HUES64 (cell line): Measurements from ENCODE around the gene STMN3.
A peak's percentile ranks its signal among the peaks of the same experiment; 100 is the strongest.

Experiments
- H3K27ac ChIP-seq: 2 replicates; pipeline ENCODE4 v1.7.0; 2013; ENCODE audit warnings: low read depth, low read length, inconsistent platforms
- H3K27me3 ChIP-seq: 2 replicates; pipeline ENCODE4 v1.6.1; 2013; ENCODE audit warnings: mild to moderate bottlenecking, low read length; ENCODE audit not compliant: insufficient read depth
- H3K36me3 ChIP-seq: 2 replicates; pipeline ENCODE4 v1.6.1; 2013; ENCODE audit warnings: mild to moderate bottlenecking, low read length; ENCODE audit not compliant: insufficient read depth
- H3K4me1 ChIP-seq: 2 replicates; pipeline ENCODE4 v1.6.1; 2013; ENCODE audit warnings: mild to moderate bottlenecking, low read length, moderate library complexity; ENCODE audit not compliant: insufficient read depth
- H3K4me3 ChIP-seq: 2 replicates; pipeline ENCODE4 v1.5.1; 2013; ENCODE audit warnings: mild to moderate bottlenecking, low read length, moderate library complexity
- H3K9ac ChIP-seq: 2 replicates; pipeline ENCODE4 v1.6.1; 2013; ENCODE audit warnings: mild to moderate bottlenecking, low read depth, low read length
- H3K9me3 ChIP-seq: 2 replicates; pipeline ENCODE4 v1.6.1; 2013; ENCODE audit warnings: low read depth, low read length; ENCODE audit not compliant: insufficient read depth
- WGBS: fragments of 150-250, 120-280 bp; methylation state at CpG from one replicate; pipeline ENCODE4 v1.1.7; 2013; ENCODE audit warnings: missing lambda C conversion rate; 5-methylcytosine and 5-hydroxymethylcytosine counted together

Gene STMN3

GRCh38 chr20:63696628-63697356, 43.6 kb upstream of the STMN3 start, which contains the start of gene TNFRSF6B:
Gene TNFRSF6B, plus strand, starts transcription at chr20:63696652. Its CDS starts 116 bp downstream, at chr20:63696768.
- Histone ChIP-seq H3K9ac (peak within 1 kb of the TSS; percentile 38), H3K4me3 (peak within 1 kb of the TSS; percentile 36), H3K36me3 (0 out of 2 replicates have a peak, but pooled peaks cover 6% of the 10 kb centered on the region)

DNA sequence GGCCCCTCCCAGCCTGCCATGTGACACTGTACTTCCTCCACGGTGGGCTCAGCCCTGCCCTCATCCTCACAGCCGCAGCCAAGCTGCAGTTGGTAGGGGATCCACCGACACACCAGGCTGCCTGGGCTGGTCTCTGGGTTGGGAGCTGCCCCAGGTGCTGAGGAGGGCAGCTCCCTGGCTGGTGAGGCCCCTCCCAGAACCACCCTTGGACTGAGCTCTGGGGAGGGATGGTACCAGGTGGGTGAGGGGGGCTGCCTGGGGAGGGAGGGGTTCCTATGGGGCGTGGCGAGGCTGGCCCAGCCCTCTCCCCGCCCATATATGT, 43.0 kb upstream of the STMN3 start:
- Histone ChIP-seq H3K36me3 (0 out of 2 replicates have a peak, but pooled peaks cover 6% of the 10 kb centered on the region), H3K4me3 (peak overlapping the region; percentile 36; the same call in 1 of the 2 replicates), H3K27ac (no peak overlapping the region; the same call in 1 of the 2 replicates), H3K9ac (no peak overlapping the region), H3K27me3 (no peaks in the 10 kb centered on the region), H3K9me3 (no peaks in the 10 kb centered on the region), H3K4me1 (peaks cover 8% of the 10 kb centered on the region)
- 49% methylated on average over 6 of the region's 6 CpGs for WGBS

More at GRCh38 chr20:63696628-63697356, 43.6 kb upstream of the STMN3 start, which contains the start of gene TNFRSF6B:
- Histone ChIP-seq H3K9me3 (no peaks in the 10 kb centered on the region), H3K4me1 (peaks cover 8% of the 10 kb centered on the region), H3K27ac (peak within 1 kb of the TSS; percentile 25; the same call in 1 of the 2 replicates), H3K27me3 (no peaks in the 10 kb centered on the region)
- WGBS, result 70% methylated on average over 52 of the region's 52 CpGs

DNA sequence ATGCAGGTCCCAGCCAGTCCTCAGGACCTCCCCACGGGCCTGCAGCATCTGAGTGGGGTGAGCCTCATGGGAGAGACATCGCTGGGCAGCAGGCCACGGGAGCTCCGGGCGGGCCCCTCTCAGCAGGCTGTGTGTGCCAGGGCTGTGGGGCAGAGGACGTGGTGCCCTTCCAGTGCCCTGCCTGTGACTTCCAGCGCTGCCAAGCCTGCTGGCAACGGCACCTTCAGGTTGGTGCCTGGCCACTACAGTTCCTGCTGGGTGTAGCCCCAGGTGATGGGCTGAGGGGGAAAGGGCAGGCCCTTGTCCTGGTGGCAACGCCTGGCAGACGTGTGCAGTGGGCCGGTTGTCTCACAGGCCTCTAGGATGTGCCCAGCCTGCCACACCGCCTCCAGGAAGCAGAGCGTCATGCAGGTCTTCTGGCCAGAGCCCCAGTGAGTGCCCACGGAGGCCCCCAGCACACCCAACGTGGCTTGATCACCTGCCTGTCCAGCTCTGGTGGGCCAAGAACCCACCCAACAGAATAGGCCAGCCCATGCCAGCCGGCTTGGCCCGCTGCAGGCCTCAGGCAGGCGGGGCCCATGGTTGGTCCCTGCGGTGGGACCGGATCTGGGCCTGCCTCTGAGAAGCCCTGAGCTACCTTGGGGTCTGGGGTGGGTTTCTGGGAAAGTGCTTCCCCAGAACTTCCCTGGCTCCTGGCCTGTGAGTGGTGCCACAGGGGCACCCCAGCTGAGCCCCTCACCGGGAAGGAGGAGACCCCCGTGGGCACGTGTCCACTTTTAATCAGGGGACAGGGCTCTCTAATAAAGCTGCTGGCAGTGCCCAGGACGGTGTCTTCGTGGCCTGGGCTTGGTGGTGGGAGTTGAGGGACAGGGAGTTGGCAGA, 42.4 kb upstream of the STMN3 start:
- 0 out of 2 replicates have a peak, but pooled peaks cover 6% of the 10 kb centered on the region for H3K36me3 ChIP-seq
- H3K9me3 ChIP-seq, result no peaks in the 10 kb centered on the region
- H3K4me3 ChIP-seq, result no peak overlapping the region
- WGBS, result 90% methylated on average over 25 of the region's 25 CpGs
- peaks cover 8% of the 10 kb centered on the region for H3K4me1 ChIP-seq
- no peak overlapping the region; the same call in 1 of the 2 replicates for H3K27ac ChIP-seq
- H3K27me3 ChIP-seq, result no peaks in the 10 kb centered on the region
- H3K9ac ChIP-seq, result no peak overlapping the region

- Histone ChIP-seq H3K27me3 (no peaks in the 10 kb centered on the region), H3K9ac (no peak overlapping the region), H3K9me3 (no peaks in the 10 kb centered on the region), H3K4me3 (no peak overlapping the region), H3K4me1 (peaks cover 8% of the 10 kb centered on the region), H3K36me3 (0 out of 2 replicates have a peak, but pooled peaks cover 6% of the 10 kb centered on the region), H3K27ac (no peak overlapping the region)
- WGBS, result 94% methylated on average over 37 of the region's 37 CpGs
These were observed 41.6 kb upstream of the STMN3 start for GRCh38 chr20:63694584-63695423.

DNA sequence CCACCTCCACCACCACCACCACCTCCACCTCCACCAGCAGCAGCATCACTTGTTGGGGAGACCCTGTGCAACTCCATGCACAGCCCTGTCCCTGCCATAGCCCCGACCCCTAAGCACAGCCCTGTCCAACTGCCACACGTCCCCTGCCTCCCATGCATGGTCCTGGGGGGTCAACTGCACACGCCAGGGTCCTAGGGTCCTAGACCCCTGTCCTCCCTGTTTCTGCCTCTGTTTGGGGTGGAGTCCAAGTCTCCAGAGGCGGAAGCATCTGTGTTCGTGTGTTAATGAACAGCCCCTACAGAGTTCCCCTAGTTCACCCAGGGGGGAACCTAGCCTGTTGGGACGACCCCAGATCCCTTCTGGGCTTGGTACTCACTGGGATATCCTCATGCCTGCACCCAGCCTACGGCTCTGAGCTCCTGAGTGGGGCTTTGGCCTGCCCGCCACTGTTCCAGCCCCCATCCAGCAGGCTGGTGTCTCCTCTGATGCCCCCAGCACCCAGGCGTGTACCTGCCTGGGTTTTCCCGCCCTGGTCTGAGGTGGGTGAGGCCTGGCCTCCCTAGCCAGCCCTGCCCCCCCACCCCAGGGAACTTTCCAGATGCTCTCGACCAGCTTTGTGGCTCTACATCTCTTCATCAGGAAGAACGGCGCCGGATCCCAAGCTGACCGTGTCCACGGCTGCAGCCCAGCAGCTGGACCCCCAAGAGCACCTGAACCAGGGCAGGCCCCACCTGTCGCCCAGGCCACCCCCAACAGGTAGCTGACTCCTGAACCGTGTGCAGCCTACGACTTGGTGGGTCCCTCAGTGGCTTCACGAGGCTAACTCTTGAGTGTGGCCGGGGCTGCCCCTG, 40.7 kb upstream of the STMN3 start:
- Histone ChIP-seq H3K27ac (no peak overlapping the region), H3K9me3 (no peaks in the 10 kb centered on the region), H3K4me1 (peaks cover 1% of the 10 kb centered on the region), H3K36me3 (0 out of 2 replicates have a peak, but pooled peaks cover 6% of the 10 kb centered on the region), H3K9ac (no peak overlapping the region), H3K27me3 (no peaks in the 10 kb centered on the region), H3K4me3 (no peak overlapping the region)
- WGBS, result 93% methylated on average over 21 of the region's 21 CpGs

GRCh38 chr20:63693083-63693732, 40.0 kb upstream of the STMN3 start:
- Histone ChIP-seq H3K9ac (no peak overlapping the region), H3K27me3 (no peaks in the 10 kb centered on the region), H3K36me3 (0 out of 2 replicates have a peak, but pooled peaks cover 6% of the 10 kb centered on the region), H3K9me3 (no peaks in the 10 kb centered on the region), H3K4me1 (no peaks in the 10 kb centered on the region; the same call in 1 of the 2 replicates), H3K27ac (no peak overlapping the region), H3K4me3 (no peak overlapping the region)
- whole genome bisulfite sequencing, result 93% methylated on average over 9 of the region's 10 CpGs

GRCh38 chr20:63692436-63693082, 39.3 kb upstream of the STMN3 start:
- Histone ChIP-seq H3K9ac (no peak overlapping the region), H3K4me3 (no peak overlapping the region), H3K4me1 (no peaks in the 10 kb centered on the region; the same call in 1 of the 2 replicates), H3K27ac (no peak overlapping the region), H3K36me3 (0 out of 2 replicates have a peak, but pooled peaks cover 6% of the 10 kb centered on the region), H3K27me3 (no peaks in the 10 kb centered on the region), H3K9me3 (no peaks in the 10 kb centered on the region)
- 93% methylated on average over 20 of the region's 20 CpGs for WGBS

DNA sequence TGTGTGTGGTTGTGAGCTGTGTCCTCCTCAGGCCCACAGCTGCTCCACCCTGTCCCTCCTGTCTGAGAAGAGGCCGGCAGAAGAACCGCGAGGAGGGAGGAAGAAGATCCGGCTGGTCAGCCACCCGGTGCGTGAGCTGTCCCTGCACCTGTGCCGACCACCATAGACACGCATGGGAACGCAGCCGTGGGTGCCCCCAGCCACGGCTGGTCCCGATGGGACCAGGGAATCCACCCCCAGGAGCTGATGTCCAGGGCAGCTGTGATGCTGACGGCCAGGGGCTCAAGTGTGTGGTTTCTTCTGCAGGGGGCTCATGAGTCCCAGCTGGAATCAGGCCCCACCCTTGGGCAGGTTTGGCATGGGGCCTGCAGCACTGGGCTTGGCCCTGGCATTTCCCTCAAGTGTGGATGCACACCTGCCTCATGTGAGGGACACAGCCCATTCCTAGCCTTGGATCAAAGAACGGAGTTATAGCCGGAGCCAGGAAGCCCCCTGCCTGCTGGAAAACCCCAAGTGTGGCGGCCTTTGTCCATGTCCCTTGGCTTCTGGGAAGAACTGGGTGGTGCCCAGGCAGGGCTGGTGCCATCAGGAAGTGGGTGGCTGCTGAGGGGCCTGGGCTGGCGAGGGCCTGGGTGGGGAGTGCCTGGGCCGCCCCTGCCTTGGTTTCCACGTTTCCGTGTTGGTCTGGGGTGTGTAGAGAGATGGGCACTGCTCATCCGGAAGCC, 38.6 kb upstream of the STMN3 start:
- H3K4me3 ChIP-seq, result no peak overlapping the region
- 0 out of 2 replicates have a peak, but pooled peaks cover 6% of the 10 kb centered on the region for H3K36me3 ChIP-seq
- H3K9me3 ChIP-seq, result no peaks in the 10 kb centered on the region
- no peak overlapping the region for H3K9ac ChIP-seq
- H3K4me1 ChIP-seq, result no peaks in the 10 kb centered on the region; the same call in 1 of the 2 replicates
- 95% methylated on average over 21 of the region's 21 CpGs for WGBS
- no peaks in the 10 kb centered on the region for H3K27me3 ChIP-seq
- no peak overlapping the region for H3K27ac ChIP-seq
